Naive B cell (primary cell): ENCODE data around the gene NTF3. TPM values are rescaled to one million over a fixed set of nuclear protein-coding genes. Genes with fewer than 3 reads are reported as not detected.
"Not testable (repeated sequence)": the region's sequence is repeated elsewhere in the genome, so short reads cannot be mapped to it uniquely, and the experiment has no call there.

ENCODE experiments used
- ATAC-seq, 2 donors: fragments of 150-1000 bp; cut with Tn5 transposase; 2 replicates each; pipeline ENCODE4 v1.10.0; 2021; ENCODE audit warnings: low read depth in 2 of 2, mild to moderate bottlenecking in 2 of 2, moderate library complexity in 2 of 2
- DNase-seq: peaks from one replicate; pipeline ENCODE4 v3.0.0; 2022
- H3K27ac Mint-ChIP-seq, 6 donors: one replicate each; pipeline ENCODE4 v1.8.0; 2020 to 2022; ENCODE audit warnings: mild to moderate bottlenecking in 6 of 6, mixed read lengths in 6 of 6, moderate library complexity in 5 of 6, inconsistent platforms in 2 of 6
- H3K27me3 Mint-ChIP-seq, 3 donors: one replicate each; pipeline ENCODE4 v1.8.0; 2021 to 2022; ENCODE audit warnings: mixed read lengths in 3 of 3, mild to moderate bottlenecking in 1 of 3
- H3K36me3 Mint-ChIP-seq, 2 donors: one replicate each; pipeline ENCODE4 v1.8.0; 2020 to 2022; ENCODE audit warnings: mixed read lengths in 2 of 2, inconsistent platforms in 1 of 2, mild to moderate bottlenecking in 1 of 2
- H3K4me1 Mint-ChIP-seq, 3 donors: one replicate each; pipeline ENCODE4 v1.8.0; 2020 to 2022; ENCODE audit warnings: mixed read lengths in 3 of 3, inconsistent platforms in 1 of 3, mild to moderate bottlenecking in 1 of 3, moderate library complexity in 1 of 3
- H3K4me3 Mint-ChIP-seq, 8 donors: one replicate each; pipeline ENCODE4 v1.8.0; 2020 to 2022; ENCODE audit warnings: mild to moderate bottlenecking in 8 of 8, mixed read lengths in 8 of 8, moderate library complexity in 8 of 8, inconsistent platforms in 2 of 8
- H3K9me3 Mint-ChIP-seq, 7 donors: one replicate each; pipeline ENCODE4 v1.8.0; 2020 to 2022; ENCODE audit warnings: mixed read lengths in 7 of 7, mild to moderate bottlenecking in 5 of 7, inconsistent platforms in 2 of 7, moderate library complexity in 1 of 7
- polyA plus RNA-seq, 6 donors: library from polyadenylated mRNA; unstranded; fragments of 300-500 nt; fragmentation: Illumina TruSeq; gene quantifications; one replicate each; pipeline ENCODE4 v1.2.3, GENCODE V29; 2021; ENCODE audit warnings: low read depth in 6 of 6

The NTF3 gene
- polyA plus RNA-seq, 6 donors from 2014 or later, result not detected

- H3K27ac Mint-ChIP-seq, result no peak overlapping the region
- H3K27me3 Mint-ChIP-seq, result peaks cover 29 to 65% (median 63%) of the 10 kb centered on the region in 3 donors
- H3K4me3 Mint-ChIP-seq, result no peak overlapping the region
- H3K36me3 Mint-ChIP-seq, result peaks cover 0 to 8% of the 10 kb centered on the region in 2 donors
- no peaks in the 10 kb centered on the region for H3K4me1 Mint-ChIP-seq
- DNase-seq, result no peak
- peaks cover 3 to 25% (median 9%) of the 10 kb centered on the region in 7 donors for H3K9me3 Mint-ChIP-seq
- ATAC-seq, result no peak
Observed at GRCh38 chr12:5534426-5535199, 102.7 kb downstream of the NTF3 start.

- no peak overlapping the region for H3K27ac Mint-ChIP-seq
- H3K4me3 Mint-ChIP-seq, result no peak overlapping the region
- no peaks in the 10 kb centered on the region for H3K4me1 Mint-ChIP-seq
Observed at GRCh38 chr12:5535541-5535940, 103.6 kb downstream of the NTF3 start.

GRCh38 chr12:5537026-5537615, 105.2 kb downstream of the NTF3 start:
- not testable (repeated sequence) for DNase-seq, ATAC-seq, H3K27ac Mint-ChIP-seq, H3K36me3 Mint-ChIP-seq, H3K4me3 Mint-ChIP-seq, H3K4me1 Mint-ChIP-seq
- Mint-ChIP-seq H3K9me3 (peaks cover 6 to 27% (median 14%) of the 10 kb centered on the region in 7 donors), H3K27me3 (peaks cover 22 to 64% (median 39%) of the 10 kb centered on the region in 3 donors)

More at GRCh38 chr12:5535541-5535940, 103.6 kb downstream of the NTF3 start:
- ATAC-seq (no peak), DNase-seq (no peak)
- Mint-ChIP-seq H3K9me3 (peaks cover 2 to 25% (median 9%) of the 10 kb centered on the region in 7 donors), H3K36me3 (peaks cover 0 to 8% of the 10 kb centered on the region in 2 donors), H3K27me3 (peaks cover 29 to 65% (median 54%) of the 10 kb centered on the region in 3 donors)

GRCh38 chr12:5537771-5538170, 105.9 kb downstream of the NTF3 start:
- Mint-ChIP-seq H3K27ac (no peak overlapping the region), H3K27me3 (peaks cover 19 to 62% (median 41%) of the 10 kb centered on the region in 3 donors), H3K36me3 (peaks cover 0 to 10% of the 10 kb centered on the region in 2 donors), H3K4me3 (no peak overlapping the region), H3K9me3 (peaks cover 6 to 26% (median 14%) of the 10 kb centered on the region in 7 donors), H3K4me1 (no peaks in the 10 kb centered on the region)
- DNase-seq (no peak), ATAC-seq (no peak)
